NT2/D1 (cell line): ENCODE results near the gene RAPGEF4.

Experiments
- DNase-seq: peaks from one replicate; pipeline ENCODE4 v3.0.0-alpha.2; 2011; ENCODE audit warnings: low read depth, low spot score
- H3K27me3 ChIP-seq: 2 replicates; pipeline ENCODE4 v1.6.0; 2011; ENCODE audit warnings: mild to moderate bottlenecking; ENCODE audit not compliant: insufficient read length, insufficient read depth
- H3K36me3 ChIP-seq: 2 replicates; pipeline ENCODE4 v1.6.1; 2011; ENCODE audit warnings: mild to moderate bottlenecking, low read length, mixed read lengths; ENCODE audit not compliant: insufficient read depth, insufficient read length
- H3K4me1 ChIP-seq: 2 replicates; pipeline ENCODE4 v1.5.1; 2011; ENCODE audit not compliant: insufficient read depth, insufficient read length
- H3K4me3 ChIP-seq: 2 replicates; pipeline ENCODE4 v1.5.1; 2011; ENCODE audit warnings: low read depth; ENCODE audit not compliant: insufficient read length
- H3K9ac ChIP-seq: 2 replicates; pipeline ENCODE4 v1.6.0; 2011; ENCODE audit warnings: low read depth; ENCODE audit not compliant: insufficient read length
- H3K9me3 ChIP-seq: 2 replicates; pipeline ENCODE4 v1.5.1; 2011; ENCODE audit warnings: mild to moderate bottlenecking, low read length; ENCODE audit not compliant: insufficient read depth
- SUZ12 ChIP-seq: IDR thresholded peaks from 2 replicates; pipeline ENCODE4 v1.6.1; 2011; ENCODE audit not compliant: insufficient read length, insufficient read depth; ENCODE audit errors: extremely low read depth
- YY1 ChIP-seq: IDR thresholded peaks from 2 replicates; pipeline ENCODE4 v1.6.1; 2011; ENCODE audit not compliant: insufficient read length, insufficient read depth
- ZNF274 ChIP-seq: IDR thresholded peaks from 2 replicates; pipeline ENCODE4 v1.6.1; 2011; ENCODE audit warnings: mild to moderate bottlenecking, low read depth, low read length

Gene RAPGEF4

GRCh38 chr2:172829229-172829628 lies 93.6 kb downstream of the RAPGEF4 start:
- DNase-seq: no peak
- H3K4me1 ChIP-seq: no peaks in the 10 kb centered on the region
- H3K9me3 ChIP-seq: no peaks in the 10 kb centered on the region
- no peak overlapping the region for H3K4me3 ChIP-seq
- no peaks in the 10 kb centered on the region for H3K27me3 ChIP-seq
- no peak overlapping the region for H3K9ac ChIP-seq
- no peaks in the 10 kb centered on the region for H3K36me3 ChIP-seq
- TF ChIP-seq SUZ12 (no peak), ZNF274 (no peak), YY1 (no peak)

GRCh38 chr2:172830482-172830881 lies 94.8 kb downstream of the RAPGEF4 start:
- H3K27me3 ChIP-seq: no peaks in the 10 kb centered on the region
- H3K9me3 ChIP-seq: no peaks in the 10 kb centered on the region
- no peak overlapping the region for H3K9ac ChIP-seq
- TF ChIP-seq SUZ12 (no peak), YY1 (no peak), ZNF274 (no peak)
- H3K4me3 ChIP-seq: no peak overlapping the region
- H3K36me3 ChIP-seq: no peaks in the 10 kb centered on the region
- DNase-seq: no peak
- H3K4me1 ChIP-seq: no peaks in the 10 kb centered on the region

- no peak for TF ChIP-seq YY1
- no peak for TF ChIP-seq ZNF274
- TF ChIP-seq SUZ12: no peak
- Histone ChIP-seq H3K4me3 (no peak overlapping the region), H3K4me1 (no peaks in the 10 kb centered on the region), H3K36me3 (no peaks in the 10 kb centered on the region), H3K27me3 (no peaks in the 10 kb centered on the region), H3K9ac (no peak overlapping the region), H3K9me3 (no peaks in the 10 kb centered on the region)
- no peak for DNase-seq
These were observed 98.3 kb downstream of the RAPGEF4 start for GRCh38 chr2:172833898-172834297.

GRCh38 chr2:172834881-172835280 lies 99.2 kb downstream of the RAPGEF4 start:
- no peak for DNase-seq
- TF ChIP-seq ZNF274 (no peak), SUZ12 (no peak), YY1 (no peak)
- no peaks in the 10 kb centered on the region for H3K9me3 ChIP-seq

GRCh38 chr2:172836347-172836821 lies 100.7 kb downstream of the RAPGEF4 start:
- Histone ChIP-seq H3K9me3 (no peaks in the 10 kb centered on the region), H3K4me3 (no peak overlapping the region), H3K36me3 (no peaks in the 10 kb centered on the region), H3K4me1 (no peaks in the 10 kb centered on the region), H3K27me3 (no peaks in the 10 kb centered on the region), H3K9ac (no peak overlapping the region)
- no peak for DNase-seq
- no peak for TF ChIP-seq ZNF274
- TF ChIP-seq YY1: no peak
- no peak for TF ChIP-seq SUZ12

More at GRCh38 chr2:172834881-172835280, 99.2 kb downstream of the RAPGEF4 start:
- Histone ChIP-seq H3K9ac (no peak overlapping the region), H3K36me3 (no peaks in the 10 kb centered on the region), H3K4me3 (no peak overlapping the region), H3K27me3 (no peaks in the 10 kb centered on the region), H3K4me1 (no peaks in the 10 kb centered on the region)

GRCh38 chr2:172836827-172837226 lies 101.2 kb downstream of the RAPGEF4 start:
- Histone ChIP-seq H3K9ac (no peak overlapping the region), H3K9me3 (no peaks in the 10 kb centered on the region), H3K4me3 (no peak overlapping the region), H3K4me1 (no peaks in the 10 kb centered on the region), H3K36me3 (no peaks in the 10 kb centered on the region), H3K27me3 (no peaks in the 10 kb centered on the region)
- TF ChIP-seq ZNF274: no peak
- no peak for TF ChIP-seq YY1
- no peak for TF ChIP-seq SUZ12
- DNase-seq: no peak

GRCh38 chr2:172839446-172839845 lies 103.8 kb downstream of the RAPGEF4 start:
- DNase-seq: no peak
- Histone ChIP-seq H3K9ac (no peak overlapping the region), H3K36me3 (no peaks in the 10 kb centered on the region), H3K4me3 (no peak overlapping the region), H3K9me3 (no peaks in the 10 kb centered on the region), H3K4me1 (no peaks in the 10 kb centered on the region), H3K27me3 (no peaks in the 10 kb centered on the region)
- no peak for TF ChIP-seq SUZ12
- no peak for TF ChIP-seq YY1
- no peak for TF ChIP-seq ZNF274
